Measurements from ENCODE around the gene ZNF433. TPM values are rescaled to one million over a fixed set of nuclear protein-coding genes. Genes with fewer than 3 reads are reported as not detected.
"Not testable (repeated sequence)": the region's sequence is repeated elsewhere in the genome, so short reads cannot be mapped to it uniquely, and the experiment has no call there.

ZNF433 gene
- 1.6 and 1.9 TPM in 2 replicates for total RNA-seq (2014; rRNA removed; shearing (Covaris generic))
- total RNA-seq (2022), result 0.76 and 0.89 TPM in 2 replicates
- percentile 31 among the genes with signal in this experiment for Bru-seq, nascent RNA
- percentile 24 among the genes with signal in this experiment for BruChase-seq, experiment 1, labeled RNA remaining after a 6-hour chase
- BruChase-seq, experiment 2, labeled RNA remaining after a 2-hour chase, result percentile 38 among the genes with signal in this experiment
- long read RNA-seq, result 0 reads

DNA sequence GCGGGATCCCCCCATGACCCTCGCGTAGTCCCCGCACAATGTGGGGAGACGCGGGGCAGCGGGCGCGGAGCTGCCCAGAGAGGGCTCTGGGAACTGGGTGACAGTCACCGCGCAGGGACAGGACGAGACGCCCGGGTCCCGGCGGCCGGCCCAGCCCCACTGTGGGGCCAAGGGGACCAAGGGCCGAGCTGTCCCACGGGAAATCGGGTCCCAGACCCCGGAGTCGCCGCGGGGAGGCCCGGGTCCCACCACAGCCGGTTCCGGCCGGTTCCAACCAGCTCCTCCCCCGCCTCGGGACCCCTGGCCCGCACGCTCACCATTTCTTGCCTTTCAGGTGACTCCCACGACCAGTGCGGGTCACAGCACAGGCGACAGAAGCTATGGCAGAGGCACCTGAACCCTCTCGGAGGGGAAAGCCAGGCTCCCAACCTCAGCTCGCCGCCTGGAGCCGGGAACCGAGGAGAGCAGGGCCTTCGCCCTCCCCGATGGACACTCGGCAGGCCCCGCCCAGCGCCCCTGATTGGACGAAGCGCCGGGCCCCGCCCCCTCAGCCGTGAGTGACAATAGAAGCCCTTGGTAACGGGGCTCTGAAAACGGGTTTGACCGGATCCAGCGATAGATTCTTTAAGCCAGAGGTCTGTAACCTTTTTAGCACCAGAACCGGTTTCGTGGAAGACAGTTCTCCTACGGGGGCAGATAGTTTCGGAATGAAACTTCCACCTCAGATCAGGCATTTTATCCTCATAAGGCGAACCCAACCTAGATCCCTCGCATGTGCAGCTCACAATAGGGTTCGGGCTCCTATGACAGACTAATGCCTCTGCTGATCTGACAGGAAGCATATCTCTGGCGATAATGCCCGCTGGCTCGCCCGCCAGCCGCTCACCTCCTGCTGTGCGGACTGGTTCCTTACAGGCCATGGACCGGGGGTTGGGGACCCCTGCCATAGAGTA is at the start of gene ZNF433:
Gene ZNF433 (minus strand): TSS at position 460 of the 953 bp plus-strand sequence. CDS start 140 bp downstream, at position 320.
- Histone ChIP-seq H3K36me3 (ENCODE audit: insufficient read depth, low read length) (no peaks in the 10 kb centered on the region; the same call in 1 of the 2 replicates), H3K4me1 (ENCODE audit: insufficient read depth, low read length, poor library complexity, severe bottlenecking) (peaks cover 5% of the 10 kb centered on the region), H4K20me1 (ENCODE audit: insufficient read depth, low read length) (no peaks in the 10 kb centered on the region), H3K4me2 (ENCODE audit: low read length) (peak within 1 kb of the TSS; percentile 72), H3K27ac (ENCODE audit: low read depth, low read length, poor library complexity, severe bottlenecking) (no peak within 1 kb of the TSS), H3K4me3 (ENCODE audit: low read depth, low read length, poor library complexity, severe bottlenecking) (peak within 1 kb of the TSS; percentile 67), H3K79me2 (ENCODE audit: insufficient read depth, low read depth, low read length) (no peaks in the 10 kb centered on the region), H3K9me3 (ENCODE audit: low read length) (no peaks in the 10 kb centered on the region), H3K9me2 (ENCODE audit: insufficient read depth, low read length) (no peaks in the 10 kb centered on the region), H2AFZ (ENCODE audit: low read length) (peak within 1 kb of the TSS; percentile 75)
- POLR2A ChIA-PET, result no interaction called here
- CTCF ChIA-PET (ENCODE audit: unreplicated experiment), result no interaction called here
- intact Hi-C loops (cut with micrococcal nuclease; ENCODE audit: unreplicated experiment), result no loop called here
- no TSS peak for BruUV-seq (replicated peaks)
- peak; percentile 77 for DNase-seq (ENCODE audit: low spot score)
- TF ChIP-seq, protein P1, sequence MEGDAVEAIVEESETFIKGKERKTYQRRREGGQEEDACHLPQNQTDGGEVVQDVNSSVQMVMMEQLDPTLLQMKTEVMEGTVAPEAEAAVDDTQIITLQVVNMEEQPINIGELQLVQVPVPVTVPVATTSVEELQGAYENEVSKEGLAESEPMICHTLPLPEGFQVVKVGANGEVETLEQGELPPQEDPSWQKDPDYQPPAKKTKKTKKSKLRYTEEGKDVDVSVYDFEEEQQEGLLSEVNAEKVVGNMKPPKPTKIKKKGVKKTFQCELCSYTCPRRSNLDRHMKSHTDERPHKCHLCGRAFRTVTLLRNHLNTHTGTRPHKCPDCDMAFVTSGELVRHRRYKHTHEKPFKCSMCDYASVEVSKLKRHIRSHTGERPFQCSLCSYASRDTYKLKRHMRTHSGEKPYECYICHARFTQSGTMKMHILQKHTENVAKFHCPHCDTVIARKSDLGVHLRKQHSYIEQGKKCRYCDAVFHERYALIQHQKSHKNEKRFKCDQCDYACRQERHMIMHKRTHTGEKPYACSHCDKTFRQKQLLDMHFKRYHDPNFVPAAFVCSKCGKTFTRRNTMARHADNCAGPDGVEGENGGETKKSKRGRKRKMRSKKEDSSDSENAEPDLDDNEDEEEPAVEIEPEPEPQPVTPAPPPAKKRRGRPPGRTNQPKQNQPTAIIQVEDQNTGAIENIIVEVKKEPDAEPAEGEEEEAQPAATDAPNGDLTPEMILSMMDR (conservative IDR thresholded peaks at IDR 0.05; ENCODE audit: low read length), result no peak
- TF ChIP-seq EZH2phosphoT487 (IDR thresholded peaks at IDR 0.05; ENCODE audit: borderline replicate concordance, low read depth, low read length), result no peak

DNA sequence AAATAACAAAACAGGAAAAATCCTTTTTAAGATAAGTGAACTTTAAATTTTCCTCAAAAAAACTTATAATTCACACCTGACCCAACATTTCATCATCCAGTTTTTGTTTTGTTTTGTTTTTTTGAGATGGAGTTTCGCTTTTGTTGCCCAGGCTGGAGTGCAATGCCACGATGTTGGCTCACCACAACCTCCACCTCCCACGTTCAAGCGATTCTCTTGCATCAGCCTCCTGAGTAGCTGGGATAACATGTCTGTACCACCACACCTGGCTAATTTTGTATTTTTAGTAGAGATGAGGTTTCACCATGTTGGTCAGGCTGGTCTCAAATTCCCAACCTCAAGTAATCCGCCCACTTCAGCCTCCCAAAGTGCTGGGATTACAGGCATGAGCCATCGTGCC is 47.9 kb upstream of the ZNF433 start:
- H2AFZ ChIP-seq (ENCODE audit: low read length); POLR2A ChIA-PET; intact Hi-C loops (cut with micrococcal nuclease; ENCODE audit: unreplicated experiment); H3K4me3 ChIP-seq (ENCODE audit: low read depth, low read length, poor library complexity, severe bottlenecking); DNase-seq (ENCODE audit: low spot score); H3K27ac ChIP-seq (ENCODE audit: low read depth, low read length, poor library complexity, severe bottlenecking); CTCF ChIA-PET (ENCODE audit: unreplicated experiment); H3K9me2 ChIP-seq (ENCODE audit: insufficient read depth, low read length); H3K79me2 ChIP-seq (ENCODE audit: insufficient read depth, low read depth, low read length); BruUV-seq (replicated peaks); H3K9me3 ChIP-seq (ENCODE audit: low read length); H4K20me1 ChIP-seq (ENCODE audit: insufficient read depth, low read length); H3K4me2 ChIP-seq (ENCODE audit: low read length): not testable (repeated sequence)
- Histone ChIP-seq H3K4me1 (ENCODE audit: insufficient read depth, low read length, poor library complexity, severe bottlenecking) (peaks cover 18% of the 10 kb centered on the region), H3K36me3 (ENCODE audit: insufficient read depth, low read length) (peaks cover 16% of the 10 kb centered on the region)

DNA sequence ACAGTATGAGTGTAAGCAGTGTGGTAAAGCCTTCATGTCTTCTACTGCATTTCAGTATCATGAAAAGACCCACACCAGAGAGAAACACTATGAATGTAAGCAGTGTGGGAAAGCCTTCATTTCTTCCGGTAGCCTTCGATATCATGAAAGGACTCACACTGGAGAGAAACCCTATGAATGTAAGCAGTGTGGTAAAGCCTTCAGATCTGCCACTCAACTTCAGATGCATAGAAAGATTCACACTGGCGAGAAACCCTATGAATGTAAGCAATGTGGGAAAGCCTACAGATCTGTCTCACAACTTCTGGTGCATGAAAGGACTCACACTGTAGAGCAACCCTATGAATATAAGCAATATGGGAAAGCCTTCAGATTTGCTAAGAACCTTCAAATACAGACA is 41.9 kb upstream of the ZNF433 start:
- Histone ChIP-seq H3K9me3 (ENCODE audit: low read length) (peaks cover 60% of the 10 kb centered on the region), H3K27ac (ENCODE audit: low read depth, low read length, poor library complexity, severe bottlenecking) (no peak overlapping the region)
- no peak for TF ChIP-seq EZH2phosphoT487 (IDR thresholded peaks at IDR 0.05; ENCODE audit: borderline replicate concordance, low read depth, low read length)

DNA sequence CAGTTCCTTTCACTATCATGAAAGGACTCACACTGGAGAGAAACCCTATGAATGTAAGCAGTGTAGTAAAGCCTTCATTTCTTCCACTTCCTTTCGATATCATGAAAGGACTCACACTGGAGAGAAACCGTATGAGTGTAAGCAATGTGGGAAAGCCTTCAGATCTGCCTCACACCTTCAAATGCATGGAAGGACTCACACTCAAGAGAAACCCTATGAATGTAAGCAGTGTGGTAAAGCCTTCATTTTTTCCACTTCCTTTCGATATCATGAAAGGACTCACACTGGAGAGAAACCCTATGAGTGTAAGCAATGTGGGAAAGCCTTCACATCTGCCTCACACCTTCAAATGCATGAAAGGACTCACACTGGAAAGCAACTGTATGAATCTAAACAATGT is 40.9 kb upstream of the ZNF433 start:
- H3K27ac ChIP-seq (ENCODE audit: low read depth, low read length, poor library complexity, severe bottlenecking); H3K9me2 ChIP-seq (ENCODE audit: insufficient read depth, low read length); H4K20me1 ChIP-seq (ENCODE audit: insufficient read depth, low read length); H3K4me2 ChIP-seq (ENCODE audit: low read length); CTCF ChIA-PET (ENCODE audit: unreplicated experiment); POLR2A ChIA-PET; intact Hi-C loops (cut with micrococcal nuclease; ENCODE audit: unreplicated experiment); H3K79me2 ChIP-seq (ENCODE audit: insufficient read depth, low read depth, low read length); BruUV-seq (replicated peaks); H2AFZ ChIP-seq (ENCODE audit: low read length); H3K4me3 ChIP-seq (ENCODE audit: low read depth, low read length, poor library complexity, severe bottlenecking); DNase-seq (ENCODE audit: low spot score): not testable (repeated sequence)
- Histone ChIP-seq H3K9me3 (ENCODE audit: low read length) (peaks cover 66% of the 10 kb centered on the region), H3K4me1 (ENCODE audit: insufficient read depth, low read length, poor library complexity, severe bottlenecking) (peaks cover 18% of the 10 kb centered on the region), H3K36me3 (ENCODE audit: insufficient read depth, low read length) (peaks cover 77% of the 10 kb centered on the region)

More for the DNA sequence above, 41.9 kb upstream of the ZNF433 start:
- DNase-seq (ENCODE audit: low spot score), result no peak
- peaks cover 70% of the 10 kb centered on the region for H3K36me3 ChIP-seq (ENCODE audit: insufficient read depth, low read length)
- CTCF ChIA-PET (ENCODE audit: unreplicated experiment), result no interaction called here
- no peak overlapping the region for H2AFZ ChIP-seq (ENCODE audit: low read length)
- POLR2A ChIA-PET, result no interaction called here
- no peaks in the 10 kb centered on the region for H3K9me2 ChIP-seq (ENCODE audit: insufficient read depth, low read length)
- H3K79me2 ChIP-seq (ENCODE audit: insufficient read depth, low read depth, low read length), result no peaks in the 10 kb centered on the region
- H3K4me3 ChIP-seq (ENCODE audit: low read depth, low read length, poor library complexity, severe bottlenecking), result no peak overlapping the region
- H3K4me2 ChIP-seq (ENCODE audit: low read length), result no peak overlapping the region
- no TSS peak for BruUV-seq (replicated peaks)
- H4K20me1 ChIP-seq (ENCODE audit: insufficient read depth, low read length), result no peaks in the 10 kb centered on the region
- intact Hi-C loops (cut with micrococcal nuclease; ENCODE audit: unreplicated experiment), result no loop called here
- peaks cover 18% of the 10 kb centered on the region for H3K4me1 ChIP-seq (ENCODE audit: insufficient read depth, low read length, poor library complexity, severe bottlenecking)
